Loucy (cell line): ENCODE measurements around the gene RPL29.
A peak's percentile ranks its signal among the peaks of the same experiment; 100 is the strongest.

Experiments
- H2AFZ ChIP-seq: fragments of 200-600 bp; sonication (generic); 2 replicates; pipeline ENCODE4 v1.6.0; 2016; ENCODE audit warnings: antibody characterized with exemption, mild to moderate bottlenecking, low read length, moderate library complexity
- H3F3A ChIP-seq: fragments of 200-600 bp; 2 replicates; pipeline ENCODE4 v1.6.0; 2016; ENCODE audit warnings: antibody characterized with exemption, low read depth, mild to moderate bottlenecking
- H3K27me3 ChIP-seq: fragments of 200-600 bp; sonication (generic); 2 replicates; pipeline ENCODE4 v1.6.1; 2014; ENCODE audit warnings: low read length, mild to moderate bottlenecking; ENCODE audit not compliant: insufficient read depth, poor library complexity, severe bottlenecking
- H3K36me3 ChIP-seq: fragments of 200-600 bp; sonication (generic); 2 replicates; pipeline ENCODE4 v1.6.1; 2016; ENCODE audit warnings: low read length; ENCODE audit not compliant: insufficient read depth
- H3K4me1 ChIP-seq: fragments of 200-600 bp; sonication (generic); 2 replicates; pipeline ENCODE4 v1.5.1; 2014; ENCODE audit warnings: low read length, mild to moderate bottlenecking; ENCODE audit not compliant: insufficient read depth, poor library complexity, severe bottlenecking
- H3K4me2 ChIP-seq: fragments of 200-600 bp; sonication (generic); 2 replicates; pipeline ENCODE4 v1.6.0; 2014; ENCODE audit warnings: antibody characterized with exemption, low read length, low read depth, mild to moderate bottlenecking; ENCODE audit not compliant: poor library complexity, severe bottlenecking
- H3K4me3 ChIP-seq: fragments of 200-600 bp; sonication (generic); 2 replicates; pipeline ENCODE4 v1.5.1; 2014; ENCODE audit warnings: low read length, mild to moderate bottlenecking, mixed read lengths; ENCODE audit not compliant: poor library complexity, severe bottlenecking
- H3K79me2 ChIP-seq: fragments of 200-600 bp; sonication (generic); 2 replicates; pipeline ENCODE4 v1.6.1; 2014; ENCODE audit warnings: low read length; ENCODE audit not compliant: insufficient read depth
- H3K9ac ChIP-seq: fragments of 200-600 bp; sonication (generic); 2 replicates; pipeline ENCODE4 v1.6.0; 2014; ENCODE audit warnings: mild to moderate bottlenecking, low read depth, low read length, moderate library complexity; ENCODE audit not compliant: poor library complexity, severe bottlenecking
- H3K9me2 ChIP-seq: fragments of 200-600 bp; sonication (generic); replicated peaks from 2 replicates; pipeline ENCODE4 v1.6.1; 2016; ENCODE audit warnings: low read depth, low read length, mixed read lengths
- H3K9me3 ChIP-seq: fragments of 200-600 bp; sonication (generic); 2 replicates; pipeline ENCODE4 v1.6.1; 2014; ENCODE audit warnings: mild to moderate bottlenecking, antibody characterized with exemption, low read length, low read depth; ENCODE audit not compliant: insufficient read depth
- H4K20me1 ChIP-seq: fragments of 200-600 bp; sonication (generic); 2 replicates; pipeline ENCODE4 v1.6.0; 2014; ENCODE audit warnings: antibody characterized with exemption, low read length, mild to moderate bottlenecking; ENCODE audit not compliant: insufficient read depth, poor library complexity, severe bottlenecking
- EZH2phosphoT487 ChIP-seq: fragments of 200-600 bp; IDR thresholded peaks from 2 replicates; pipeline ENCODE4 v1.6.1; 2018; ENCODE audit warnings: antibody characterized with exemption, mild to moderate bottlenecking, moderate library complexity, borderline replicate concordance
- TF ChIP-seq, protein P1 (sequence below): fragments of 200-600 bp; sonication (generic); conservative IDR thresholded peaks from 2 replicates; pipeline ENCODE4 v1.5.1; 2014; ENCODE audit warnings: mild to moderate bottlenecking, antibody characterized with exemption, low read length

Gene RPL29

DNA sequence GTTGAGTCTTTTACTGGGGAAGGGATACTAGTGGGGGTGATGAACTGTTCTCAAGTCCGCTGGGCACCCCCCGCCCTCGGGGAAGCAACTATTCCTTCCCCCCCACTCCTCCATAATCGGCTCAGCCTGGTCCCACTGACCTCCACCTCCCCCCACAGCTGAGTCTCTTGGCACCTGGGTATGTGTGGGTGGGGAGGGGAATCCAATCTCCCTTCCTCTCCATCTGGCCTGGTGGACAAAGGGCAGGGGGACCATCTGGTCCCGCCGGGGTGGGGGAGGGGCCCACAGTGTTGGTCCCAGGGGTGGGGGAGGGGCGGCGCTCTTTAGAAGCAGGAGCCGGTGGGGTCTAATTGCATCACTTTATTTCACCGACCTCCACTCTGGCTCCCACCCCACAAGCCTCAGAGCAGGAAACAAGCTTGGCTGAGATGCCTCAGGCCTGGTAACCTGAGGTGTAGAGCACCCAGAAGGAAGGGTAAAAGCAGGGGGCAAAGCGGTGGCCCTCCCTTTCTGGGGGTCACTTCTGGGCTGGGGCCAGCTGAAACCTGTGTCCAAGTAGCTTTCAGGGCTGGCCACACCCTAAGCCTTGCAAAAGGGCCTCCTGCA is 27.4 kb downstream of the RPL29 start:
- Histone ChIP-seq H3F3A (peaks cover 5% of the 10 kb centered on the region; the same call in 1 of the 2 replicates), H3K4me2 (peak overlapping the region; percentile 93), H3K9ac (peak overlapping the region; percentile 90), H4K20me1 (no peaks in the 10 kb centered on the region), H3K27me3 (no peaks in the 10 kb centered on the region), H3K9me3 (no peaks in the 10 kb centered on the region), H3K9me2 (no peaks in the 10 kb centered on the region), H3K4me1 (peaks cover 27% of the 10 kb centered on the region), H2AFZ (peak overlapping the region; percentile 75; the same call in 1 of the 2 replicates), H3K4me3 (peak overlapping the region; percentile 87), H3K36me3 (no peaks in the 10 kb centered on the region), H3K79me2 (peaks cover 6% of the 10 kb centered on the region)
- TF ChIP-seq EZH2phosphoT487 = no peak
- TF ChIP-seq, protein P1, sequence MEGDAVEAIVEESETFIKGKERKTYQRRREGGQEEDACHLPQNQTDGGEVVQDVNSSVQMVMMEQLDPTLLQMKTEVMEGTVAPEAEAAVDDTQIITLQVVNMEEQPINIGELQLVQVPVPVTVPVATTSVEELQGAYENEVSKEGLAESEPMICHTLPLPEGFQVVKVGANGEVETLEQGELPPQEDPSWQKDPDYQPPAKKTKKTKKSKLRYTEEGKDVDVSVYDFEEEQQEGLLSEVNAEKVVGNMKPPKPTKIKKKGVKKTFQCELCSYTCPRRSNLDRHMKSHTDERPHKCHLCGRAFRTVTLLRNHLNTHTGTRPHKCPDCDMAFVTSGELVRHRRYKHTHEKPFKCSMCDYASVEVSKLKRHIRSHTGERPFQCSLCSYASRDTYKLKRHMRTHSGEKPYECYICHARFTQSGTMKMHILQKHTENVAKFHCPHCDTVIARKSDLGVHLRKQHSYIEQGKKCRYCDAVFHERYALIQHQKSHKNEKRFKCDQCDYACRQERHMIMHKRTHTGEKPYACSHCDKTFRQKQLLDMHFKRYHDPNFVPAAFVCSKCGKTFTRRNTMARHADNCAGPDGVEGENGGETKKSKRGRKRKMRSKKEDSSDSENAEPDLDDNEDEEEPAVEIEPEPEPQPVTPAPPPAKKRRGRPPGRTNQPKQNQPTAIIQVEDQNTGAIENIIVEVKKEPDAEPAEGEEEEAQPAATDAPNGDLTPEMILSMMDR = no peak

DNA sequence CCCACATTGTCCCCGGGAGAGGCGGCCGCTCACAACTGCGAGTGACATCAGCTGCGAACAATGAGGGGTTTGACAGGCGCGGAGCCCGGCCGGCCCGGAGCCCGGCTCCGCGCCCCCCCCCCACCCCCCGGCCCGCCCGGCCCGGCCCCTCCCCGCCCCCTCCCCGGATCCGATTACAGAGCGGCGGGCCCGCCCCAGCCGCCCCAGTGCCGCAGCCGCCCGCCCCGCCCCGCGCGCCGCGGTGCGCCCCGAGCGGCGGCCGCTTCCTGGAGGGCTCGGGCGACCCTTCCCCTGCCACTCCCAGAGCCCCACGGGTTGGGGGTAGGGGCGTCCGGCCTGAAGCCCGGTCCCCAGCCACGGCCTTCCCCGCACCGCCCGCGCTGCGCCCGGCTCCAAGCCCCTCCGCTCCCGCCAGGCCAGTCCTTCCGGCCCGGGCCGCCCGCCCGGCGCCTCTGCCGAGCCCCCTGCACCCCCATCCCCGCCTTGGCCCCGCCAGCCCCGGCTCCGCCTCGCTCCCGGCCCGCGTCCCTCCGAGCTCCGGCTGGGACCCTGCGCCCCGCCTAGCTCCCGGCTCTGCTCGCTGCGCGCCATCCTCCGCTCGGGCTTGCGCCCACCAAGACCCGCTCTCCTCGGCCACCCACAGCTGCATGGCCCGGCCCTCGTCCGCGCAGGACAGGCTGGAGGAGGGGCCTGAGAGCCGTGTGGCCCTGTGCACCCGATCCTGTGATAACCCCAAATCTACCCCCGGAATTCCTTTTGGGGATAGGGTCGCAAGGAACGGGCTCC is 28.1 kb downstream of the RPL29 start, which contains the start of gene PCBP4:
Gene PCBP4 (minus strand): TSS at position 71 of the 786 bp plus-strand sequence. CDS start 6,214 bp downstream, outside the sequence.
- peaks cover 5% of the 10 kb centered on the region; the same call in 1 of the 2 replicates for H3F3A ChIP-seq
- peak within 1 kb of the TSS; percentile 93 for H3K4me2 ChIP-seq
- no peak for TF ChIP-seq EZH2phosphoT487
- TF ChIP-seq, protein P1 = no peak
- no peaks in the 10 kb centered on the region for H3K9me2 ChIP-seq
- no peaks in the 10 kb centered on the region for H4K20me1 ChIP-seq
- peaks cover 27% of the 10 kb centered on the region for H3K4me1 ChIP-seq
- peak within 1 kb of the TSS; percentile 87 for H3K4me3 ChIP-seq
- peaks cover 5% of the 10 kb centered on the region for H3K79me2 ChIP-seq
- peak within 1 kb of the TSS; percentile 78; the same call in 1 of the 2 replicates for H2AFZ ChIP-seq
- peak within 1 kb of the TSS; percentile 90 for H3K9ac ChIP-seq
- no peaks in the 10 kb centered on the region for H3K27me3 ChIP-seq
- no peaks in the 10 kb centered on the region for H3K36me3 ChIP-seq
- H3K9me3 ChIP-seq = no peaks in the 10 kb centered on the region

DNA sequence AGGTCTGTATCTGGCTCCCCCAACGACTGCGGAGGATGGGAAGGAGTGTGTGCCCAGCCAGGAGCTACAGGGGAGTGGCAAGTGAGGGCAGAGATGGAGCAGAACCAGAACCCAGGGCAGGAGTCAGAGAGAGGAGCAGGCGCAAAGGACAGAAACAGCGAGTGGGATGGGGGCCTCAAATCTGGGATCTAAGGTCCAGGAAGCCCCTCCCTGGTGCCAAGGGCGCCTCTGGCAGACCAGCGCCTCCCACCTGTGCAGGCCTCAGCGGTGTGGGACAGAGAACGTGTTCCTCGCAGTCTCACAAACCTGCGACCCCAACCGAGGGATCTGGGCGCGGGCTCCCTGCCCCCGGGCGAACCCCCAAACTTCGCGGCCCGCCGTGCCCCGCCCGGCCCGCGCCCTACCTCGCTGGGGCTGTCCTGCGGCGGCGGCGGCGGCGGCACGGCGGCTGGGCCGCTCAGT is 28.7 kb downstream of the RPL29 start:
- Histone ChIP-seq H4K20me1 (no peaks in the 10 kb centered on the region), H3K27me3 (no peaks in the 10 kb centered on the region), H3K9me3 (no peaks in the 10 kb centered on the region), H2AFZ (peak overlapping the region; percentile 78; the same call in 1 of the 2 replicates), H3K4me3 (peak overlapping the region; percentile 81), H3K4me2 (peak overlapping the region; percentile 92), H3K9ac (peak overlapping the region; percentile 65), H3K4me1 (peaks cover 27% of the 10 kb centered on the region), H3K79me2 (peaks cover 5% of the 10 kb centered on the region; the same call in 1 of the 2 replicates), H3F3A (peaks cover 5% of the 10 kb centered on the region; the same call in 1 of the 2 replicates), H3K9me2 (no peaks in the 10 kb centered on the region), H3K36me3 (no peaks in the 10 kb centered on the region)
- TF ChIP-seq EZH2phosphoT487 = no peak
- TF ChIP-seq, protein P1 = no peak
